K562 (cell line): ENCODE measurements around the gene FAM171A2. TPM values are rescaled to one million over a fixed set of nuclear protein-coding genes. Genes with fewer than 3 reads are reported as not detected.

ENCODE experiments used
- CBX1 ChIP-seq: sonication (generic); IDR thresholded peaks from 2 replicates; pipeline ENCODE4 v1.6.1; 2016; ENCODE audit warnings: antibody characterized with exemption, low read depth, mild to moderate bottlenecking
- EP300 ChIP-seq: IDR thresholded peaks from 2 replicates; pipeline ENCODE4 v1.6.1; 2012; ENCODE audit warnings: low read length, improper control_type of control experiment
- HDAC1 ChIP-seq, 2 experiments: fragments of 450-650 bp; IDR thresholded peaks; 2 replicates each; pipeline ENCODE4 v1.6.1; 2016 to 2017; ENCODE audit warnings: inconsistent platforms in 1 of 2, mild to moderate bottlenecking in 1 of 2, moderate library complexity in 1 of 2
- HDAC2 ChIP-seq: fragments of 450-650 bp; IDR thresholded peaks from 2 replicates; pipeline ENCODE4 v1.6.1; 2016; ENCODE audit warnings: mild to moderate bottlenecking
- JUN ChIP-seq, 2 experiments: sonication (generic) in 1 of 2; formaldehyde crosslinking in 1 of 2; IDR thresholded peaks; 2 replicates each; pipeline versions ENCODE4 v1.6.1 to v1.8.0; 2012 to 2022; ENCODE audit warnings: borderline replicate concordance in 2 of 2, mild to moderate bottlenecking in 2 of 2, improper control_type of control experiment in 1 of 2, low read depth in 1 of 2, low read length in 1 of 2, missing genetic modification reagents in 1 of 2
- MXI1 ChIP-seq: IDR thresholded peaks from 2 replicates; pipeline ENCODE4 v1.6.1; 2011; ENCODE audit warnings: low read depth, mild to moderate bottlenecking, improper control_type of control experiment, low read length
- NFYB ChIP-seq: IDR thresholded peaks from 2 replicates; pipeline ENCODE4 v1.6.1; 2011; ENCODE audit warnings: mild to moderate bottlenecking, moderate library complexity; ENCODE audit not compliant: insufficient read length; ENCODE audit errors: extremely low read depth
- NRF1 ChIP-seq, 2 experiments: fragments of 450-650 bp; IDR thresholded peaks in 1 of 2; conservative IDR thresholded peaks in 1 of 2; 2 replicates each; pipeline ENCODE4 v1.6.1; 2014; ENCODE audit warnings: mild to moderate bottlenecking in 2 of 2
- SMAD4 ChIP-seq: fragments of 250-450 bp; sonication (Bioruptor Pico); conservative IDR thresholded peaks from 2 replicates; pipeline ENCODE4 v1.8.0; 2021; ENCODE audit warnings: inconsistent platforms, mild to moderate bottlenecking, moderate library complexity
- TEAD4 ChIP-seq, 2 experiments: sonication (generic) in 1 of 2; formaldehyde crosslinking in 1 of 2; IDR thresholded peaks; 2 replicates each; pipeline versions ENCODE4 v1.6.1 to v1.8.0; 2012 to 2022; ENCODE audit warnings: borderline replicate concordance in 1 of 2, inconsistent platforms in 1 of 2, low read length in 1 of 2, mild to moderate bottlenecking in 1 of 2, missing genetic modification reagents in 1 of 2
- polyA plus RNA-seq, 8 experiments: library from polyadenylated mRNA; depleted of rRNA in 4 of 8; stranded (reverse) in 5 of 8; unstranded in 3 of 8; fragments of >200 nt; fragmentation: Nextera tagmentation in 2 of 8; fragmentation: Illumina TruSeq in 1 of 8; extraction: Ambion mirVana in 2 of 8; extraction: Trizol in 1 of 8; gene quantifications; 2 replicates each; pipeline versions ENCODE4 v1.2.1 to v1.2.3, GENCODE V29; 2011 to 2014; ENCODE audit warnings: inconsistent platforms in 1 of 8, missing spikeins in 1 of 8
- total RNA-seq, 7 experiments: library from RNA; depleted of rRNA in 6 of 7; stranded (reverse); fragments of >200 nt in 6 of 7; fragmentation: Illumina TruSeq in 2 of 7; extraction: Trizol in 2 of 7; gene quantifications; 2 replicates each; pipeline versions ENCODE4 v1.2.1 to v1.2.3, GENCODE V29; 2011 to 2021; ENCODE audit warnings: low replicate concordance in 1 of 7
- TF ChIP-seq, protein P1 (sequence below): fragments of 450-650 bp; IDR thresholded peaks from one replicate; pipeline ENCODE4 v1.6.1; 2018; ENCODE audit warnings: mild to moderate bottlenecking, moderate library complexity; ENCODE audit not compliant: partially characterized antibody
- TF ChIP-seq, protein P2 (sequence below): conservative IDR thresholded peaks from 2 replicates; pipeline ENCODE4 v1.6.1; 2011; ENCODE audit warnings: low read depth, mild to moderate bottlenecking, low read length; ENCODE audit not compliant: control insufficient read depth
- TF ChIP-seq, protein P3 (sequence below), 3 experiments: fragments of 200-800 bp in 1 of 3; sonication (Bioruptor generic) in 1 of 3; sonication (generic) in 1 of 3; formaldehyde crosslinking in 1 of 3; IDR thresholded peaks; 2 replicates each; pipeline versions ENCODE4 v1.6.1 to v1.8.0; 2016 to 2022; ENCODE audit warnings: mild to moderate bottlenecking in 2 of 3, missing compliant biosample characterization in 2 of 3, missing genetic modification characterization in 2 of 3, missing genetic modification reagents in 1 of 3
- TF ChIP-seq, protein P4 (sequence below): sonication (generic); formaldehyde crosslinking; IDR thresholded peaks from 2 replicates; pipeline ENCODE4 v1.8.0; 2022; ENCODE audit warnings: mild to moderate bottlenecking, missing genetic modification reagents
- TF ChIP-seq, protein P5 (sequence below): sonication (generic); formaldehyde crosslinking; IDR thresholded peaks from 2 replicates; pipeline ENCODE4 v1.9.0; 2022; ENCODE audit warnings: mild to moderate bottlenecking, missing genetic modification reagents
- TF ChIP-seq, protein P6 (sequence below): fragments of 250-450 bp; sonication (Bioruptor Pico); IDR thresholded peaks from 2 replicates; pipeline ENCODE4 v1.8.0; 2022; ENCODE audit warnings: inconsistent platforms

The FAM171A2 gene
- total and polyA plus RNA-seq, 9 of the 15 experiments (the other 6 are each of a cell fraction or from before 2014, with no cell fraction given), result 0.10 to 10.2 (median 2.0) TPM; not detected in 1

DNA sequence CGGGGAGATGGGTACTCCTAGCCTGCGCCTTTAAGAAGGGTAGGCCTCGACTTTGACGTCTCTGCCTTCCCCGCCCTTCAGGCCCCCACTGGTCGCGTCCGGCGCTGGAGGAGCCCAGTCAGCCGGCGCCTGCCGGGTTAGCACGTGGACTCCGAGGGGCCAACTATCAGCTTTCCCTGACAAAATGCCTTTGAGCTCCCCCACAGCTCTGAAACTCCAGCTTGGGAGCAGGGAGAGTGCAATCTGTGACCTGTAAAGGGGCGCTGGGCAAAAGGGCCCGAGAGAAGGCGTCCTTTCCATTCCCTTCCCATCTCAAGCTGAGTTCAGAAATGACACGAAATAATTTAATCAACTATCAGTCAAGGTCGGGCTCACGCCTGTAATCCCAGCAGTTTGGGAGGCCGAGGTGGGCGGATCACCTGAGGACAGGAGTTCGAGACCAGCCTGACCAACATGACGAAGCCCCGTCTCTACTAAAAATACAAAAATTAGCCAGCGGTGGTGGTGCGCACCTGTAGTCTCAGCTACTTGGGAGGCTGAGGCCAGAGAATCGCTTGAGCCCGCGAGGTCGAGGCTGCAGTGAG, 36.7 kb downstream of the FAM171A2 start (continued):
- TF ChIP-seq, protein P1, sequence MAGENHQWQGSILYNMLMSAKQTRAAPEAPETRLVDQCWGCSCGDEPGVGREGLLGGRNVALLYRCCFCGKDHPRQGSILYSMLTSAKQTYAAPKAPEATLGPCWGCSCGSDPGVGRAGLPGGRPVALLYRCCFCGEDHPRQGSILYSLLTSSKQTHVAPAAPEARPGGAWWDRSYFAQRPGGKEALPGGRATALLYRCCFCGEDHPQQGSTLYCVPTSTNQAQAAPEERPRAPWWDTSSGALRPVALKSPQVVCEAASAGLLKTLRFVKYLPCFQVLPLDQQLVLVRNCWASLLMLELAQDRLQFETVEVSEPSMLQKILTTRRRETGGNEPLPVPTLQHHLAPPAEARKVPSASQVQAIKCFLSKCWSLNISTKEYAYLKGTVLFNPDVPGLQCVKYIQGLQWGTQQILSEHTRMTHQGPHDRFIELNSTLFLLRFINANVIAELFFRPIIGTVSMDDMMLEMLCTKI, result no peak
- TF ChIP-seq EP300 (peak; percentile 35; the same call in 1 of the 2 replicates), NRF1 (conservative IDR thresholded peaks at IDR 0.05 in 1 of 2, IDR thresholded peaks at IDR 0.05 in 1 of 2) (peak; percentile 28 to 44; a peak in 1 of 4 replicates), HDAC2 (0 out of 2 replicates have a peak, but pooled peaks have one; percentile 12), TEAD4 (IDR thresholded peaks at IDR 0.05; ENCODE audit: low read length) (peak; percentile 47; the same call in 1 of the 2 replicates), TEAD4 (CRISPR knock-in tag; IDR thresholded peaks at IDR 0.05; ENCODE audit: borderline replicate concordance) (no peak), CBX1 (no peak), SMAD4 (peak; percentile 44; the same call in 1 of the 2 replicates), JUN (IDR thresholded peaks at IDR 0.05; ENCODE audit: borderline replicate concordance, low read depth, low read length) (peak; percentile 67; the same call in 1 of the 2 replicates), JUN (CRISPR knock-in tag; IDR thresholded peaks at IDR 0.05; ENCODE audit: borderline replicate concordance) (no peak), MXI1 (peak; percentile 91), NFYB (peak; percentile 21), HDAC1 (IDR thresholded peaks at IDR 0.05) (peak in 1 of 2 experiments; percentile 78; a peak in 2 of 4 replicates)
- TF ChIP-seq, protein P2, sequence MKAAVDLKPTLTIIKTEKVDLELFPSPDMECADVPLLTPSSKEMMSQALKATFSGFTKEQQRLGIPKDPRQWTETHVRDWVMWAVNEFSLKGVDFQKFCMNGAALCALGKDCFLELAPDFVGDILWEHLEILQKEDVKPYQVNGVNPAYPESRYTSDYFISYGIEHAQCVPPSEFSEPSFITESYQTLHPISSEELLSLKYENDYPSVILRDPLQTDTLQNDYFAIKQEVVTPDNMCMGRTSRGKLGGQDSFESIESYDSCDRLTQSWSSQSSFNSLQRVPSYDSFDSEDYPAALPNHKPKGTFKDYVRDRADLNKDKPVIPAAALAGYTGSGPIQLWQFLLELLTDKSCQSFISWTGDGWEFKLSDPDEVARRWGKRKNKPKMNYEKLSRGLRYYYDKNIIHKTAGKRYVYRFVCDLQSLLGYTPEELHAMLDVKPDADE, result 0 out of 2 replicates have a peak, but pooled peaks have one; percentile 35
- TF ChIP-seq, protein P3, sequence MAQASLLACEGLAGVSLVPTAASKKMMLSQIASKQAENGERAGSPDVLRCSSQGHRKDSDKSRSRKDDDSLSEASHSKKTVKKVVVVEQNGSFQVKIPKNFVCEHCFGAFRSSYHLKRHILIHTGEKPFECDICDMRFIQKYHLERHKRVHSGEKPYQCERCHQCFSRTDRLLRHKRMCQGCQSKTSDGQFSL (CRISPR knock-in tag; IDR thresholded peaks at IDR 0.05), result peak; percentile 98
- TF ChIP-seq, protein P3 (tag; IDR thresholded peaks at IDR 0.05), result peak in 1 of 2 experiments; percentile 88; a peak in 1 of 4 replicates
- TF ChIP-seq, protein P4, sequence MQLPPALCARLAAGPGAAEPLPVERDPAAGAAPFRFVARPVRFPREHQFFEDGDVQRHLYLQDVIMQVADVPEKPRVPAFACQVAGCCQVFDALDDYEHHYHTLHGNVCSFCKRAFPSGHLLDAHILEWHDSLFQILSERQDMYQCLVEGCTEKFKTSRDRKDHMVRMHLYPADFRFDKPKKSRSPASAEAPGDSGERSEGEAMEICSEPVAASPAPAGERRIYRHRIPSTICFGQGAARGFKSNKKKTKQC (CRISPR knock-in tag), result 0 out of 2 replicates have a peak, but pooled peaks have one; percentile 28
- TF ChIP-seq, protein P5, sequence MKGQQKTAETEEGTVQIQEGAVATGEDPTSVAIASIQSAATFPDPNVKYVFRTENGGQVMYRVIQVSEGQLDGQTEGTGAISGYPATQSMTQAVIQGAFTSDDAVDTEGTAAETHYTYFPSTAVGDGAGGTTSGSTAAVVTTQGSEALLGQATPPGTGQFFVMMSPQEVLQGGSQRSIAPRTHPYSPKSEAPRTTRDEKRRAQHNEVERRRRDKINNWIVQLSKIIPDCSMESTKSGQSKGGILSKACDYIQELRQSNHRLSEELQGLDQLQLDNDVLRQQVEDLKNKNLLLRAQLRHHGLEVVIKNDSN (CRISPR knock-in tag), result peak; percentile 78
- TF ChIP-seq, protein P6, sequence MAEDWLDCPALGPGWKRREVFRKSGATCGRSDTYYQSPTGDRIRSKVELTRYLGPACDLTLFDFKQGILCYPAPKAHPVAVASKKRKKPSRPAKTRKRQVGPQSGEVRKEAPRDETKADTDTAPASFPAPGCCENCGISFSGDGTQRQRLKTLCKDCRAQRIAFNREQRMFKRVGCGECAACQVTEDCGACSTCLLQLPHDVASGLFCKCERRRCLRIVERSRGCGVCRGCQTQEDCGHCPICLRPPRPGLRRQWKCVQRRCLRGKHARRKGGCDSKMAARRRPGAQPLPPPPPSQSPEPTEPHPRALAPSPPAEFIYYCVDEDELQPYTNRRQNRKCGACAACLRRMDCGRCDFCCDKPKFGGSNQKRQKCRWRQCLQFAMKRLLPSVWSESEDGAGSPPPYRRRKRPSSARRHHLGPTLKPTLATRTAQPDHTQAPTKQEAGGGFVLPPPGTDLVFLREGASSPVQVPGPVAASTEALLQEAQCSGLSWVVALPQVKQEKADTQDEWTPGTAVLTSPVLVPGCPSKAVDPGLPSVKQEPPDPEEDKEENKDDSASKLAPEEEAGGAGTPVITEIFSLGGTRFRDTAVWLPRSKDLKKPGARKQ (CRISPR knock-in tag), result no peak
